Spleen (tissue), 11 donors: Measurements from ENCODE around the gene C3orf18. TPM values are rescaled to one million over a fixed set of nuclear protein-coding genes. Genes with fewer than 3 reads are reported as not detected.

Experiments used
- DNase-seq: peaks from one replicate; pipeline ENCODE4 v3.0.0-alpha.2; 2020
- H3K27ac ChIP-seq, 8 donors: fragments of 200-600 bp; sonication (generic) in 7 of 8; 1 replicate in 4 of 8; 2 replicates in 4 of 8; pipeline versions ENCODE4 v1.5.0 to v1.8.0; 2016 to 2021; ENCODE audit warnings: inconsistent platforms in 4 of 8, mild to moderate bottlenecking in 4 of 8, moderate library complexity in 1 of 8
- H3K27me3 ChIP-seq, 7 donors: fragments of 200-600 bp; sonication (generic) in 6 of 7; replicated peaks in 1 of 7; 1 replicate in 4 of 7; 2 replicates in 3 of 7; pipeline versions ENCODE4 v1.5.0 to v1.8.0; 2016 to 2021; ENCODE audit warnings: inconsistent platforms in 3 of 7, mild to moderate bottlenecking in 1 of 7
- H3K36me3 ChIP-seq, 6 donors: fragments of 200-600 bp; sonication (generic) in 5 of 6; 1 replicate in 4 of 6; 2 replicates in 2 of 6; pipeline versions ENCODE4 v1.5.0 to v1.8.0; 2016 to 2021; ENCODE audit warnings: inconsistent platforms in 2 of 6
- H3K4me1 ChIP-seq, 6 donors: fragments of 200-600 bp; sonication (generic) in 5 of 6; 1 replicate in 3 of 6; 2 replicates in 3 of 6; pipeline versions ENCODE4 v1.5.0 to v1.8.0; 2016 to 2021; ENCODE audit warnings: inconsistent platforms in 3 of 6
- H3K4me3 ChIP-seq, 8 donors: fragments of 200-600 bp; sonication (generic) in 7 of 8; 1 replicate in 4 of 8; 2 replicates in 4 of 8; pipeline versions ENCODE4 v1.5.0 to v1.8.0; 2016 to 2021; ENCODE audit warnings: inconsistent platforms in 4 of 8, mild to moderate bottlenecking in 4 of 8, moderate library complexity in 2 of 8
- H3K9me3 ChIP-seq, 8 donors: fragments of 200-600 bp; sonication (generic) in 7 of 8; 1 replicate in 4 of 8; 2 replicates in 4 of 8; pipeline versions ENCODE4 v1.5.0 to v1.8.0; 2016 to 2021; ENCODE audit warnings: inconsistent platforms in 4 of 8
- POLR2A ChIP-seq, 3 donors: fragments of 450-650 bp; IDR thresholded peaks; one replicate each; pipeline ENCODE4 v1.5.1; 2017; ENCODE audit warnings: antibody characterized with exemption in 3 of 3, mild to moderate bottlenecking in 1 of 3
- POLR2AphosphoS5 ChIP-seq, 3 donors: sonication (generic); formaldehyde crosslinking; IDR thresholded peaks; one replicate each; pipeline ENCODE4 v1.5.1; 2017; ENCODE audit warnings: antibody characterized with exemption in 3 of 3
- WGBS, 5 donors: extraction: QIAGEN DNeasy Blood & Tissue Kit in 3 of 5; methylation state at CpG; one replicate each; pipeline versions ENCODE4 v1.1.5 to v1.1.7; 2013 to 2018; 5-methylcytosine and 5-hydroxymethylcytosine counted together
- intact Hi-C: fragments of 100-400 bp; cut with DNase I; formaldehyde crosslinking; loops from one replicate; pipeline ENCODE4 v1.15.0; 2023; ENCODE audit warnings: low total_unique reads
- polyA plus RNA-seq, 3 donors: library from polyadenylated mRNA; stranded (reverse); fragments of 200-250 nt; gene quantifications; one replicate each; pipeline ENCODE4 v1.2.1, GENCODE V29; 2013
- total RNA-seq, 7 donors: library from RNA; depleted of rRNA in 3 of 7; stranded (reverse); fragments of >200 nt in 3 of 7; fragmentation: NEBNext Ultra II Directional in 4 of 7; extraction: Animal tissue kit (Norgen Biotek cat#: 25700) in 4 of 7; gene quantifications; one replicate each; pipeline versions ENCODE4 v1.1.0 to v1.2.1, GENCODE V29; 2016 to 2021
- TF ChIP-seq, protein P1 (sequence below), 11 experiments: fragments of 200-600 bp in 7 of 11; fragments of 450-650 bp in 4 of 11; sonication (generic) in 4 of 11; IDR thresholded peaks in 8 of 11; conservative IDR thresholded peaks in 3 of 11; 1 replicate in 7 of 11; 2 replicates in 4 of 11; pipeline versions ENCODE4 v1.4.0 to v1.8.0; 2016 to 2021; ENCODE audit warnings: antibody characterized with exemption in 11 of 11, inconsistent platforms in 4 of 11, mild to moderate bottlenecking in 1 of 11
- donor health status: healthy with polysubstance abuse.
- donor health status: DM: no; HTN: no; CAD: no; lungs with moderate emphysema.
- donor health status: DM: no; HTN: no; CAD: no.
- donor health status: Bipolar disorder and iron deficiency.
- donor health status: healthy.
- donor health status: DM: no; HTN: no; CAD: no.
- donor health status: DM: yes; HTN: yes; CAD: no.

Gene C3orf18
- total and polyA plus RNA-seq, 10 donors: 2.3 to 12.2 (median 5.1) TPM

DNA sequence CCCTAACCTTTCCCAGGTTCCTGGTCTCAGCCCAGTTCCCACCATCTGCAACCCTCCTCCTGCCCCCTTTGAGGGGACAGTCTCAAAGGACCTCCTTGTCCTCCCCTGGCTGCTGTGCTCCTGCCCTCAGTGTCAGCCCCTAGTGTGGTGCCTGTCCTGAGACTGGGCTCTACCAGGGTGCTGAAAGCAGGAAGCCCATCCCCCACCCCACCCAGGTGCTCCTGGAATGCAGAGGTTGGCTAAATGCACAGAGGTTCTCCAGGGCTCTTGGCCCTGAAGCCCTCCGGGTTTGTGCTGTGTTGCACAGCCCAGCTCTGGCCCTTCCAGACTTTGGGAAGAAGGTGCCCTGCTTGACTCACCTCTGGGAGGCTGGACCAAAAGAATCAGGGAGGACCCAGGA is 21.8 kb downstream of the C3orf18 start:
- H3K36me3 ChIP-seq: no peaks in the 10 kb centered on the region
- no peak overlapping the region for H3K27ac ChIP-seq
- H3K4me1 ChIP-seq: no peaks in the 10 kb centered on the region
- no peak overlapping the region for H3K4me3 ChIP-seq
- no peak for DNase-seq
- peaks cover 0 to 3% (median 0%) of the 10 kb centered on the region in 7 donors for H3K27me3 ChIP-seq
- 75 to 100% (median 91%) methylated on average over 1 of the region's 1 CpG for WGBS, 5 donors
- intact Hi-C loops: no loop called here
- TF ChIP-seq POLR2AphosphoS5 (IDR thresholded peaks at IDR 0.05) (no peak), POLR2A (IDR thresholded peaks at IDR 0.05) (no peak)
- no peaks in the 10 kb centered on the region for H3K9me3 ChIP-seq

DNA sequence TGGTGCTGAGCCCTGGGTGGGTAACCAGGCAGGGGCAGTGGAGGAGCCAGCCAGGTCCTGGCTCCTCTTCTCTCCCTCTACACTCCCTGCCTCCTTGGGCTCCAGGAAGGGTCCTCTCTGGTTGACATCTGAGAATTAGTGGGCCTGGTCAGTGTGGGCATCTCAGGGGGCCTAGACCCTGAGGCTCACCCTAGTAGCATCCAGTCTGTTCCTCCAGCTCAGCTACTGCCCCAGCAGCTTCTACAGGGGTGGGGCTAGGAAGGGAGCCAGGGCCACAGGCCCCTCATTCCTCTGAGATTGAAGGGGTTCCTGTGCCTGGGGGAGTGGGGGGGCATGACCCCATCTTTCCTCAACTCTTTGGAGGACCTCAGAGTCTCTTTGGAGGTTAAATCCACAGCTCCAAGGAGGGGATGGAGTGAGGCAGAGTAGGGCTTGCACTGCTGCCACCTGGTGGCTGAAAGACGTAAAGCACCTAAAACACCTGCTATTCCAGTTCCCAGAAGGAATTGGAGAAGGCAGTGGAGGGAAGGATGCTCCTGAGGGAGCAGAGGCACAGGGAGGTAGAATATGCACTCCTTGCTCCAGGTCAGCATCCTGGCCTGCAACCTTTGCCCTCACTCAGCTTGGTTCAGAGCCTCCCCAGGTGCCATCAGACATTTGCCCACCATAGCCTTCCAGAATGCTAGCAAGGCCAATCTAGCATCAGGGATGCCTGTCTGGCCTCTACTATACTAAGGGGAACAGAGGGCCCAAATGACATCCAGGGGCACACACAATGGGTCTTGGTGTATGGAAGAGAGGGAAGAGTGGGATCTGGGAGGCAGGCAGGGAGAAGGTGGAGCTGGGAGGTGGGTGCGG is 25.1 kb downstream of the C3orf18 start:
- Histone ChIP-seq H3K27me3 (peaks cover 0 to 33% (median 0%) of the 10 kb centered on the region in 7 donors), H3K27ac (no peak overlapping the region), H3K36me3 (no peaks in the 10 kb centered on the region), H3K9me3 (no peaks in the 10 kb centered on the region), H3K4me3 (no peak overlapping the region), H3K4me1 (no peaks in the 10 kb centered on the region)
- WGBS, 5 donors: 43 to 50% (median 50%) methylated on average over 2 of the region's 2 CpGs
- TF ChIP-seq POLR2AphosphoS5 (IDR thresholded peaks at IDR 0.05): no peak
- no peak for TF ChIP-seq POLR2A (IDR thresholded peaks at IDR 0.05)
- TF ChIP-seq, protein P1, sequence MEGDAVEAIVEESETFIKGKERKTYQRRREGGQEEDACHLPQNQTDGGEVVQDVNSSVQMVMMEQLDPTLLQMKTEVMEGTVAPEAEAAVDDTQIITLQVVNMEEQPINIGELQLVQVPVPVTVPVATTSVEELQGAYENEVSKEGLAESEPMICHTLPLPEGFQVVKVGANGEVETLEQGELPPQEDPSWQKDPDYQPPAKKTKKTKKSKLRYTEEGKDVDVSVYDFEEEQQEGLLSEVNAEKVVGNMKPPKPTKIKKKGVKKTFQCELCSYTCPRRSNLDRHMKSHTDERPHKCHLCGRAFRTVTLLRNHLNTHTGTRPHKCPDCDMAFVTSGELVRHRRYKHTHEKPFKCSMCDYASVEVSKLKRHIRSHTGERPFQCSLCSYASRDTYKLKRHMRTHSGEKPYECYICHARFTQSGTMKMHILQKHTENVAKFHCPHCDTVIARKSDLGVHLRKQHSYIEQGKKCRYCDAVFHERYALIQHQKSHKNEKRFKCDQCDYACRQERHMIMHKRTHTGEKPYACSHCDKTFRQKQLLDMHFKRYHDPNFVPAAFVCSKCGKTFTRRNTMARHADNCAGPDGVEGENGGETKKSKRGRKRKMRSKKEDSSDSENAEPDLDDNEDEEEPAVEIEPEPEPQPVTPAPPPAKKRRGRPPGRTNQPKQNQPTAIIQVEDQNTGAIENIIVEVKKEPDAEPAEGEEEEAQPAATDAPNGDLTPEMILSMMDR (IDR thresholded peaks at IDR 0.05 in 8 of 11, conservative IDR thresholded peaks at IDR 0.05 in 3 of 11): peak; percentile 50 to 93 (median 86)
- DNase-seq: peak; percentile 81
- intact Hi-C loops: loop anchor here (2.0 to 5.0 kb wide), 2 partner anchors 105 to 196 kb away; no protein-coding TSS in a partner anchor

DNA sequence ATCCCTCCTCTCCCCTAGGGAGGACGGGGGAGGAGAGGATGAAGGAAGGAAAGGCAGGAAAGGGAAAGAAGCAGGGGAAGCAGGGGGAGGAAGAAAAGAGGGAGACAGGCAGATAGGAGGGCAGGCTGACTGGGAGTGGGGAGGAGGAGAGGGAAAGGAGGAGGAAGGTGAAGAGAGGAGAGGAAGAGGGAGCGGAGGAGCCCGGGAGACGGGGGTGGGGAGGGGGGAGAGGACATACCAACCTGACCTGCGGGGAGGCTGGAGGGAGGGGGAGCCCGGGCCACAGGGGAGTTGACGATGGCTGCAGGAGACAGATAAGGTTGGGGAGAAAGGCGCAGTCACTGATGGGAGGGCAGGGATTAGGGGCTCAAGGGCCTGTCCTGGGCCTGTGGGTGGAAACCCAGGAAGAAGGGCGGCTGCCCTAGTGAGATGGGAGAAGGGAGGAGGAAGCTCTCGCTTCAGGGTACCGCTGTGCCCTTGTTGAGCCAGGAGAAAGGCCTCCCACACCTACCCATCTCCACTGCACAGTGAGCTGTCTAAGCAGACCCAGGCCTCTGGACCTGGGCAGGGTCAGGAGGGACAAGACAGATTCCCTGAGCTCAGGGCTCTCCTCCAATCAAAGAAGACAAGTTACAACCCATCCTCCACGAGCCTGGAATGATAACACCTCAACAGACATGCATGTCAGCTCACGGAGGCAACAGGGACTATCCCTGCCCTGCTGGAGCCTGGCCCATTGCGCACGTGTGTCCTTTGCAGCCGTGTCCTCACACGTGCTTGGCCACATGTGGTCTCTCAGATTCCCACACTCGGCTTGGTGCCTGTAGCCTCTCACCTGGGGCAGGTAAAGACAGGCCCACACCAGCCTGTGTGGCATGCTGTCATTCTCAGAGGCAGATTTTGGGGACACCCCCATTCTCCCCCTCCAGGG is 27.9 kb downstream of the C3orf18 start:
- Histone ChIP-seq H3K4me3 (no peak overlapping the region), H3K4me1 (no peaks in the 10 kb centered on the region), H3K27me3 (peaks cover 0 to 42% (median 0%) of the 10 kb centered on the region in 7 donors), H3K36me3 (no peaks in the 10 kb centered on the region), H3K9me3 (no peaks in the 10 kb centered on the region), H3K27ac (no peak overlapping the region)
- TF ChIP-seq, protein P1 (IDR thresholded peaks at IDR 0.05 in 8 of 11, conservative IDR thresholded peaks at IDR 0.05 in 3 of 11): no peak
- no peak for TF ChIP-seq POLR2A (IDR thresholded peaks at IDR 0.05)
- no peak for TF ChIP-seq POLR2AphosphoS5 (IDR thresholded peaks at IDR 0.05)
- intact Hi-C loops: loop anchor here (5.0 kb wide), 1 partner anchor 102 kb away; no protein-coding TSS in a partner anchor
- DNase-seq: no peak
- WGBS, 5 donors: 49 to 65% (median 56%) methylated on average over 18 of the region's 18 CpGs

DNA sequence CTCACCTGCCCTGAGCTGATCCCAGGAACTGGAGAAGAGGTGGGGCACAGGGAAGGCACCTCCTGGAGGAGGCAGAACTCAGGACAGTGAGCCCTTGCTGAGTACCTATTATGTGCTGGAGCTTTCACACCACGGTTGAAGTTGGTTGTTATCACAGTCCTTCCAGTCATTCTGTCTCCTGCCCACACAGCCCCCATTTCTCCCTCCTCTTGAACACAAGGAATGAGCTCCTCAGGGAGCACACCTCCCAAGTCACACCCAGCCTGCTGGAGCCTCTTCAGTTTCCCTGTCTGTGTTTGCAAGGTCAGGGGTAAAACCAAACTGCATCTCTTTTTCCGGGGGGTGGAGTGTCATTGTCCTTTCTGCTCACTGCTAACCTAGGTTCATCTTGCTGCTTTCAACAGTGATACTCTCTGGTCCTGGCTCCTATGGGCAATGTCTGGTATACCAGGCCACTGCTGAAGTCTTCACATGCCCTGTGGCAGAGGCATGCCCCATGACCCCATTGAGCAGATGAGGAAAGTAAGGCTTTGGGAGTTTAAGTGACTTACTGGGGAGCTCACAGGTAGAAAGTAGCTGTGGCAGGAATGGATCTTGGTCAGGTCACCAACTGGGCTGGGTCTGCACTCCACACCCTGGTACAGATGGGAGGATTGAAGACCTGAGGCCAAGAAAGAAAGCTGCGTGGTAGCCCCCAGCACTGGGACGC is 30.0 kb downstream of the C3orf18 start:
- Histone ChIP-seq H3K4me3 (no peak overlapping the region), H3K36me3 (no peaks in the 10 kb centered on the region), H3K4me1 (no peaks in the 10 kb centered on the region), H3K9me3 (no peaks in the 10 kb centered on the region), H3K27me3 (peaks cover 0 to 42% (median 0%) of the 10 kb centered on the region in 7 donors), H3K27ac (no peak overlapping the region)
- 73 to 84% (median 77%) methylated on average over 4 of the region's 4 CpGs for WGBS, 5 donors
- intact Hi-C loops: no loop called here
- no peak for TF ChIP-seq POLR2A (IDR thresholded peaks at IDR 0.05)
- TF ChIP-seq, protein P1 (IDR thresholded peaks at IDR 0.05 in 8 of 11, conservative IDR thresholded peaks at IDR 0.05 in 3 of 11): no peak
- TF ChIP-seq POLR2AphosphoS5 (IDR thresholded peaks at IDR 0.05): no peak
- no peak for DNase-seq
